Tibial artery (tissue), 4 donors: ENCODE measurements around the gene FBXL7.

ENCODE experiments used
- DNase-seq, 2 donors: peaks; one replicate each; pipeline ENCODE4 v3.0.0-alpha.2; 2019
- H3K27ac ChIP-seq, 2 donors: fragments of 200-600 bp; sonication (generic) in 1 of 2; 1 replicate in 1 of 2; 2 replicates in 1 of 2; pipeline ENCODE4 v1.5.1; 2018 to 2019; ENCODE audit warnings: mild to moderate bottlenecking in 1 of 2
- H3K27me3 ChIP-seq, 2 donors: fragments of 200-600 bp; sonication (generic) in 1 of 2; one replicate each; pipeline versions ENCODE4 v1.5.1 to v1.6.0; 2016 to 2019
- H3K36me3 ChIP-seq, 3 donors: fragments of 200-600 bp; sonication (generic) in 2 of 3; one replicate each; pipeline ENCODE4 v1.5.1; 2016 to 2019; ENCODE audit warnings: mild to moderate bottlenecking in 2 of 3
- H3K4me1 ChIP-seq, 4 donors: fragments of 200-600 bp; sonication (generic) in 2 of 4; 1 replicate in 3 of 4; 2 replicates in 1 of 4; pipeline ENCODE4 v1.5.1; 2016 to 2019
- H3K4me3 ChIP-seq, 2 donors: fragments of 200-600 bp; sonication (generic) in 1 of 2; 1 replicate in 1 of 2; 2 replicates in 1 of 2; pipeline ENCODE4 v1.5.1; 2018 to 2019; ENCODE audit warnings: mild to moderate bottlenecking in 2 of 2
- H3K9me3 ChIP-seq, 3 donors: fragments of 200-600 bp; sonication (generic) in 1 of 3; one replicate each; pipeline ENCODE4 v1.5.1; 2016 to 2019
- intact Hi-C: fragments of 100-400 bp; cut with DNase I; formaldehyde crosslinking; loops from one replicate; pipeline ENCODE4 v1.15.0; 2023; ENCODE audit warnings: low total_unique reads
- TF ChIP-seq, protein P1 (sequence below), 2 experiments: fragments of 200-600 bp in 1 of 2; fragments of 450-650 bp in 1 of 2; IDR thresholded peaks; one replicate each; pipeline ENCODE4 v1.5.1; 2017 to 2019; ENCODE audit warnings: antibody characterized with exemption in 2 of 2, mild to moderate bottlenecking in 1 of 2, moderate library complexity in 1 of 2

FBXL7 gene

DNA sequence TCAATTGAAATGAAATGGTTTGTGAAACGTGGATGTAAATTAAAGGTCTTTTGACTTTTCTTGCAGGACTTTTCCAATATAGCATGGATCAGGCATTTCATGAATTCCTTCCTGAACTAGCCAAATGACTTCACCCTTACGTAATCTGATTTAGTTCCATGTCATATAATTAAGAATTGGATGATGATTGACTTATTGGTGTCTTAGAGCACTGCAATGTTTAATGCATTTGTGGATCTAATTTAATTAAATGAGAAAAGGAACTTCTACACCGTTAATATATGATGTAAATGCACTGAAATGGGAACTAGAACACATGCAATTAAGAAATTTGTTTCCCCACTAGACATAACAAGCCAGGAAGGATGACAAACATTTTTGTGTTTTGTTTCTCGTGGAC is 228.8 kb downstream of the FBXL7 start:
- Histone ChIP-seq H3K27me3 (no peaks in the 10 kb centered on the region), H3K9me3 (peaks cover 0 to 29% (median 24%) of the 10 kb centered on the region in 3 donors), H3K27ac (no peak overlapping the region), H3K4me3 (no peak overlapping the region), H3K4me1 (peaks cover 0 to 15% (median 3%) of the 10 kb centered on the region in 4 donors), H3K36me3 (peaks cover 0 to 8% (median 4%) of the 10 kb centered on the region in 3 donors)
- TF ChIP-seq, protein P1, sequence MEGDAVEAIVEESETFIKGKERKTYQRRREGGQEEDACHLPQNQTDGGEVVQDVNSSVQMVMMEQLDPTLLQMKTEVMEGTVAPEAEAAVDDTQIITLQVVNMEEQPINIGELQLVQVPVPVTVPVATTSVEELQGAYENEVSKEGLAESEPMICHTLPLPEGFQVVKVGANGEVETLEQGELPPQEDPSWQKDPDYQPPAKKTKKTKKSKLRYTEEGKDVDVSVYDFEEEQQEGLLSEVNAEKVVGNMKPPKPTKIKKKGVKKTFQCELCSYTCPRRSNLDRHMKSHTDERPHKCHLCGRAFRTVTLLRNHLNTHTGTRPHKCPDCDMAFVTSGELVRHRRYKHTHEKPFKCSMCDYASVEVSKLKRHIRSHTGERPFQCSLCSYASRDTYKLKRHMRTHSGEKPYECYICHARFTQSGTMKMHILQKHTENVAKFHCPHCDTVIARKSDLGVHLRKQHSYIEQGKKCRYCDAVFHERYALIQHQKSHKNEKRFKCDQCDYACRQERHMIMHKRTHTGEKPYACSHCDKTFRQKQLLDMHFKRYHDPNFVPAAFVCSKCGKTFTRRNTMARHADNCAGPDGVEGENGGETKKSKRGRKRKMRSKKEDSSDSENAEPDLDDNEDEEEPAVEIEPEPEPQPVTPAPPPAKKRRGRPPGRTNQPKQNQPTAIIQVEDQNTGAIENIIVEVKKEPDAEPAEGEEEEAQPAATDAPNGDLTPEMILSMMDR (IDR thresholded peaks at IDR 0.05), result no peak
- intact Hi-C loops, result no loop called here
- no peak for DNase-seq

DNA sequence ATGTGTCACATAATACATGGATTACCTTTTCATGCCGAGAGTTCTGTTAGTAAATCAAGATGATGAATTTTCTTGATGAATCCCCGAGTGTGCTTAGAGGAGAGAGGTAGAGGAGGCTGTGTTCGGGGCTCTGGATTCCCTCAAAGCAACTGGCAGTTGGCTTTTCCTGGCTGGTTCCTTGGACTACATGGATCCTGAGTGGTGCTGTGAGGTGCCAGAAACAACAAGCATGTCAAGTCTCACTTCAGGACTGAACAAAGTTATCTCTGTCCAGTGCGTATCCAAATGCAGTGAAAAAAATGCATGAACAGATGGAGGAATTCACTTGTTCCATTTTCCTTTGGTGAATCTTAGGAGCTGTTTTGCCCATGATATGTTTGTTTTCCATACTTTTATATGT is 231.7 kb downstream of the FBXL7 start:
- no peak for DNase-seq
- peaks cover 0 to 15% (median 13%) of the 10 kb centered on the region in 3 donors for H3K9me3 ChIP-seq
- no peak overlapping the region for H3K4me3 ChIP-seq
- TF ChIP-seq, protein P1 (IDR thresholded peaks at IDR 0.05), result no peak
- no peaks in the 10 kb centered on the region for H3K27me3 ChIP-seq
- no peak overlapping the region for H3K27ac ChIP-seq
- peaks cover 0 to 4% (median 3%) of the 10 kb centered on the region in 3 donors for H3K36me3 ChIP-seq
- intact Hi-C loops, result no loop called here
- peaks cover 0 to 15% (median 3%) of the 10 kb centered on the region in 4 donors for H3K4me1 ChIP-seq

DNA sequence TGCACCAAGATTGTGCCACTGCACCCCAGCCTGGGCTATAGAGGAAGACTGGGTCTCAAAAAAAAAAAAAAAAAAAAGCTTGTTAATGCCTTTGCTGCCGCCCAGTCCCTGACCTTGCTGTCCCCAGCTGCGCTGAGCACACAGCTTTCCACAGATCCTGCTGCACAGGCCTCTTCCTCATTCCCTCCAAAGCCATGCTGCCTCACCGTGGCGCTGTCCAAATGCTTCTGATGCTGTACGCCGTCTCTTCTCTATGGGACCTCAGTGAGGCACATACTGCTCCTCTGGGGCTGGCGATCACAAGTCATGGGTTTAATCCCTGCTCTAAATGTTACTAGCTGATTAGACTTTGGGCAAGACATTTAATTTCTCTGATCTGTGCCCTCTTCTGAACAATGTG is 234.1 kb downstream of the FBXL7 start:
- H3K27me3 ChIP-seq, result no peaks in the 10 kb centered on the region
- DNase-seq, result no peak
- intact Hi-C loops, result no loop called here
- no peaks in the 10 kb centered on the region for H3K9me3 ChIP-seq
- TF ChIP-seq, protein P1 (IDR thresholded peaks at IDR 0.05), result no peak
- H3K27ac ChIP-seq, result no peak overlapping the region
- H3K4me3 ChIP-seq, result no peak overlapping the region
- no peaks in the 10 kb centered on the region for H3K36me3 ChIP-seq
- H3K4me1 ChIP-seq, result peaks cover 0 to 37% (median 8%) of the 10 kb centered on the region in 4 donors

DNA sequence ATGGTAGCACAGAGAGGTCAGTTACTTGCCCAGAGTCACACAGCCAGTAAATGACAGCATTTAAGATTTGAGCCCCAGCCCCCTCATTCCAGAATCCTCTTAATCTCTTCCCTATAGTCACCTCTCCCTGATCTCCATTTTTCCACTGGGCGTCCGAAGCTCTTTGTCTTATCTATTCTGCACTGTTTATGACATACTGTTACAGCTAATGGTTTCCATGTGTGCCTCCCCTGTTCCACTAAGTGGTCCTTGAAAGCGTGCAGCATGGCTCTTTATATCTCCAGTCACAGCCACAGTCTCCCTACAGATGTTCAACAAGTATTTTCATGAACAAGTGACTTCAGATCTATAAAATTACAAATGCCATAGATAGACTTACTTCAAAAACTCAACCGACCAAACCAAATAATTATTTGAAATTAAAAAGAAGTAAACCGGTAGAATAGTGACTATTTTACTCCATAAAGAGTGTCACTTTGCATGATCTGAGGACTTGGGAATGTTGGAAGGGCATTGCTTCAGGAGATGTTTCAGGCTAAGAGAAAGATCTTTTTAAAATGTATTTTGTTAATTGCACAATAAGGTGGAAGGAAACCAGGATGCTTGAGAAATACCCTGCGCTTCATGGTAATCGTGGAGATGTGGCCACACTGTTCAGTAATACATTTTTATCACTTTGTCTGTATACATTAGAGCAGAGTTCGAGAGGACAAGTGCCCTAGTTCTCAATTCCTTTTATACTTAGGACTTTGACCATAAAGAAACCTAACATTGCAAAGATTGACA is 237.2 kb downstream of the FBXL7 start:
- TF ChIP-seq, protein P1 (IDR thresholded peaks at IDR 0.05), result no peak
- intact Hi-C loops, result no loop called here
- H3K4me3 ChIP-seq, result no peak overlapping the region
- H3K27ac ChIP-seq, result no peak overlapping the region
- H3K4me1 ChIP-seq, result peaks cover 0 to 51% (median 7%) of the 10 kb centered on the region in 4 donors
- H3K27me3 ChIP-seq, result no peaks in the 10 kb centered on the region
- no peaks in the 10 kb centered on the region for H3K9me3 ChIP-seq
- no peak for DNase-seq
- H3K36me3 ChIP-seq, result no peaks in the 10 kb centered on the region

DNA sequence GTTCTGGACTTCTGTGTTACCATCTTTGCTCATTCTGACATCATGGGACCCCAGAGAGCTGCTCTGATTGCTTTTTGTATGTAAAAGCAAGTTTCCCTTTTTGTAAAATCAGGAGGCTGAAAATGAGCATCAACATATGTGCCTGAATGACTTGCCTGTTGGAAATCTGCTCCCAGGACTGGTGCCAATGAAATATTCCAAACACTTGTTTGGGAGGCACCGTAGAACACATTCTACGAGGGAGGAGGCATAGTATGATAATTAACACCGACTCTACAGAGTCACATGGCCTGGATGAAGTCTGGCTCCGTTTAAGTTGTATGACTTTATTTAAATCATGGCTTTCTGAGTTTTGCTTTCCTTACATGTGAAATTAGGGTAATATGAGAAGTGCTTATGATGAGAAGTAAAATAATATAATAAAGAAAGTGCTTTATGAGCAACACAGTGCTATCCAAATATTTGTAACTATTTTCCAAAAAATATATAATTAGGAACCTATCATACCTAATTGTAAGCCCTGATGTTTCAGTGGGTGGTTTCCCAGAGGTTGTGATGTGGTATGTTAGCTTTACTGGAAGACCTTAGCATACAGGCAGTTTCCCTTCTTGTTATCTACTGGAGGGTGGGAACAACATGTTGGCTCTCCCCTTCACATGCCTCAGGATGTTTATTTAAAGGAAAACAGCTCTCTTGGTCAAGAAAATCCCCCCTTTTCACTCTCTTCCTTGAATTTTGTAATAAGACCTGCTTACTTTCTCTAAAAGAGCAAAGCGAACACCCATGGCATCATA is 238.1 kb downstream of the FBXL7 start:
- TF ChIP-seq, protein P1 (IDR thresholded peaks at IDR 0.05), result no peak
- H3K27me3 ChIP-seq, result no peaks in the 10 kb centered on the region
- DNase-seq, result no peak
- no peak overlapping the region for H3K27ac ChIP-seq
- peaks cover 0 to 46% (median 7%) of the 10 kb centered on the region in 4 donors for H3K4me1 ChIP-seq
- H3K4me3 ChIP-seq, result no peak overlapping the region
- no peaks in the 10 kb centered on the region for H3K36me3 ChIP-seq
- intact Hi-C loops, result no loop called here
- H3K9me3 ChIP-seq, result no peaks in the 10 kb centered on the region
